SIG-M5 treated with dmso at 0.1 percent for 504 hours (cell line): ENCODE measurements around the gene SPANXB1.
"Not testable (repeated sequence)": the region's sequence is repeated elsewhere in the genome, so short reads cannot be mapped to it uniquely, and the experiment has no call there.

Experiments used
- DNase-seq: peaks from one replicate; lab custom pipeline; 2025; ENCODE audit not compliant: unreplicated experiment; lab: John Stamatoyannopoulos, UW

SPANXB1 gene, protein sequence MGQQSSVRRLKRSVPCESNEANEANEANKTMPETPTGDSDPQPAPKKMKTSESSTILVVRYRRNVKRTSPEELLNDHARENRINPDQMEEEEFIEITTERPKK

DNA sequence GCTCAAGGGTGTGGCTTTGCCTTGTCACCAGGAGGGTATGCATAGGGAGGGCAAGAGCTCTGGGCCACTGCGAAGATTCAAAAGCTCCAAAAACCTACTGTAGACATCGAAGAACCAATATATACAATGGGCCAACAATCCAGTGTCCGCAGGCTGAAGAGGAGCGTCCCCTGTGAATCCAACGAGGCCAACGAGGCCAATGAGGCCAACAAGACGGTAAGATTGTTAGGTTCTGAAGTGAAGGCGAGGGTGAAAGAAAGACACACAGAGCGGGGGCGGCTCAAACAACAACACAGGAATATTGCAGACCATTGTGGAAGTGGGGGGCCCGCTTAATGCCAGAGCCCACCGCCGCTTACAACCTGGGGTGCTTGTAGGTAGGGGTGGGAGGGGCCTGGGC, at the start of gene SPANXB1:
Gene SPANXB1 (plus strand): TSS at position 27 of the 400 bp plus-strand sequence. CDS start 100 bp downstream, at position 127.
- DNase-seq: not testable (repeated sequence)

- no peak for DNase-seq
Measured at GRCh38 chrX:140967036-140967435, 35.4 kb upstream of the SPANXB1 start.

DNA sequence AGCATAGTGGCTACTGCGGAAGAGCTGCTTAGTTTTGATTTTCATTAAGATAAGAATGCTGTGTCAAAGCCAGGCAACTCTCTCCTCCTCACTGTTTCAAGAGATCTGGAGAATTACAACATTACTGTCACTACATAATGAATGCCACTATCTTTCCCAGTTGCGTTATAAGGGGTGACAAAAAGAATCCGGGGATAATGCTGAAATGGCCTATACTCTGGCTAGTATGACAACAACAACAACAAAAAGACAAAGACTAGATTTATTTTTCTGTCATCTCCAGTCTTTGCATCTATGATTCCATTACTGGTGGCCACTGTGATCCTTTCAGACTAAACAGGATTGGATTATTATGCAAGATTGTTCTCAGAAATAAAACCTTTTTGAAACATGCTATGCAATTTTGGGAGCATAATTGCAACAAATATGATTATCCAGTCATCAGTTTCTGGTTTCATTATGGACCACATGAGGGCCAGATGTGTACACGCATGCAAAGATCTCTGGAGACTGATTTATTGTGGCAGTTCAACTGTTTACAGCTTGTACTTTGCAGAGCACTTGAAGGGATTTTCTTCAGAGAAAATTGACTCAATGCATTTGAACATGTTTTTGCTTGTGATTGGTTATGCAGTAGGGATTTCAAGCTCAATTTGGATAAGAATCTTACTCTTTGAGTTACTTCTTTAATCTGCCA, 31.1 kb upstream of the SPANXB1 start:
- no peak for DNase-seq

GRCh38 chrX:140975472-140975871, 26.9 kb upstream of the SPANXB1 start:
- DNase-seq: no peak

DNA sequence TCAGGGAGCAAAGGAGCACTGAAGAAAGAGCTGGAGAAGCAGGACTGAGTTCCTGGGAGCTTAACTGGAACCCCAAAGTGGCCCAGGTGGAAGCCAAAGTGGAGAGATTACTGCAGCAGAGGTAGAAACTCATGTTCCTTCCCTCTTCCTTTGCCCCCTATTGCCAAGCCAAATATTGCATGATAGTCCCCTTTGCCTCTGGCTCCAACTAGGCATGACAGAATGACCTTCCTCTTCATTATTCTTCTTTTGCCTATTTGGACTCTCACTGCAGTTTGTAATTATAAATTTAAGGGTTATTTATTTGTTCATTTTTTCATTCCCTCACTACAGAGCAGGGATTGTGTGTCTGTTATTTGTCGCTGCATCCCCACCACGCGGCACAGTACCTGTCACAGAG, 22.1 kb upstream of the SPANXB1 start:
- no peak for DNase-seq

GRCh38 chrX:140983730-140984129, 18.7 kb upstream of the SPANXB1 start:
- DNase-seq: no peak

GRCh38 chrX:141005243-141005642, 2.8 kb downstream of the SPANXB1 start:
- not testable (repeated sequence) for DNase-seq

- DNase-seq: not testable (repeated sequence)
Measured at GRCh38 chrX:141044246-141044645, 41.9 kb downstream of the SPANXB1 start.

DNA sequence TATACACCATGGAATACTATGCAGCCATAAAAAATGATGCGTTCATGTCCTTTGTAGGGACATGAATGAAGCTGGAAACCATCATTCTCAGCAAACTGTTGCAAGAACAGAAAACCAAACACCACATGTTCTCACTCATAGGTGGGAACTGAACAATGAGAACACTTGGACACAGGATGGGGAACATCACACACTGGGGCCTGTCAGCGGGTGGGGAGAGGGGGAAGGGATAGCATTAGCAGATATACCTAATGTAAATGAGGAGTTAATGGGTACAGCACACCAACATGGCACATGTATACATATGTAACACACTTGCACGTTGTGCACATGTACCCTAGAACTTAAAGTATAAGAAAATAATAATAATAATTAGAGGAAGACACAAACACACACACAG, 47.5 kb downstream of the SPANXB1 start:
- not testable (repeated sequence) for DNase-seq

- DNase-seq: not testable (repeated sequence)
Measured at GRCh38 chrX:141052098-141052497, 49.7 kb downstream of the SPANXB1 start.
